Cardiac muscle cell (in vitro differentiated cells and primary cell): ENCODE data around the gene KIF5C. TPM values are rescaled to one million over a fixed set of nuclear protein-coding genes. Genes with fewer than 3 reads are reported as not detected.

ENCODE experiments used
- DNase-seq, 2 donors: peaks; one replicate each; pipeline versions ENCODE4 v3.0.0 to v3.0.0-alpha.2; 2010 to 2017; ENCODE audit warnings: low read depth in 1 of 2, low spot score in 1 of 2
- H3K27ac ChIP-seq: fragments of 200-600 bp; sonication (generic); 2 replicates; pipeline ENCODE4 v1.5.1; 2016
- H3K27me3 ChIP-seq: fragments of 200-600 bp; sonication (generic); 2 replicates; pipeline ENCODE4 v1.6.0; 2016; ENCODE audit warnings: control low read depth
- H3K36me3 ChIP-seq: fragments of 200-600 bp; sonication (generic); 2 replicates; pipeline ENCODE4 v1.5.1; 2016; ENCODE audit warnings: control low read depth
- H3K4me1 ChIP-seq: fragments of 200-600 bp; sonication (generic); 2 replicates; pipeline ENCODE4 v1.8.1; 2017; ENCODE audit warnings: low read depth, mild to moderate bottlenecking, mixed run types
- H3K4me3 ChIP-seq: fragments of 200-600 bp; sonication (generic); 2 replicates; pipeline ENCODE4 v1.5.1; 2016; ENCODE audit warnings: mild to moderate bottlenecking
- H3K9me3 ChIP-seq: fragments of 200-600 bp; sonication (generic); 2 replicates; pipeline ENCODE4 v1.5.1; 2017; ENCODE audit warnings: low read depth, mild to moderate bottlenecking, control low read depth
- CTCF ChIP-seq: IDR thresholded peaks from 2 replicates; pipeline ENCODE4 v1.5.1; 2012; ENCODE audit warnings: low read depth, mild to moderate bottlenecking, low read length
- polyA plus RNA-seq: library from polyadenylated mRNA; unstranded; fragments of >200 nt; fragmentation: Nextera tagmentation; extraction: Ambion mirVana; gene quantifications from 2 replicates; pipeline ENCODE4 v1.2.1, GENCODE V29; 2016
- total RNA-seq: library from RNA; depleted of rRNA; stranded (reverse); fragments of >200 nt; gene quantifications from 2 replicates; pipeline ENCODE4 v1.2.3, GENCODE V29; 2016

Gene KIF5C
- total and polyA plus RNA-seq, 2 experiments from 2014 or later = 0.82 to 3.0 TPM

GRCh38 chr2:149036507-149037293 lies 161.7 kb downstream of the KIF5C start:
- H3K4me1 ChIP-seq = no peaks in the 10 kb centered on the region

GRCh38 chr2:149037851-149038250 lies 162.8 kb downstream of the KIF5C start:
- Histone ChIP-seq H3K9me3 (no peaks in the 10 kb centered on the region), H3K4me3 (no peak overlapping the region), H3K36me3 (no peaks in the 10 kb centered on the region), H3K27me3 (peaks cover 10% of the 10 kb centered on the region), H3K27ac (no peak overlapping the region), H3K4me1 (no peaks in the 10 kb centered on the region)
- TF ChIP-seq CTCF = no peak
- peak in 1 of 2 donors; percentile 44 for DNase-seq

More at GRCh38 chr2:149036507-149037293, 161.7 kb downstream of the KIF5C start:
- H3K27me3 ChIP-seq = peaks cover 10% of the 10 kb centered on the region
- no peaks in the 10 kb centered on the region for H3K36me3 ChIP-seq
- no peak for TF ChIP-seq CTCF
- no peak for DNase-seq
- H3K9me3 ChIP-seq = no peaks in the 10 kb centered on the region
- no peak overlapping the region for H3K27ac ChIP-seq
- H3K4me3 ChIP-seq = no peak overlapping the region

GRCh38 chr2:149038442-149039212 lies 163.6 kb downstream of the KIF5C start, which contains the start of gene LYPD6B:
TSS of gene LYPD6B (plus strand) at chr2:149038699. CDS start at chr2:149130949, 92,250 bp downstream.
- peak; percentile 4 to 66 for DNase-seq
- H3K27me3 ChIP-seq = peaks cover 10% of the 10 kb centered on the region
- no peak for TF ChIP-seq CTCF
- peak within 1 kb of the TSS; percentile 47 for H3K4me3 ChIP-seq
- H3K27ac ChIP-seq = no peak within 1 kb of the TSS
- H3K9me3 ChIP-seq = no peaks in the 10 kb centered on the region
- H3K36me3 ChIP-seq = no peaks in the 10 kb centered on the region
- no peaks in the 10 kb centered on the region for H3K4me1 ChIP-seq

GRCh38 chr2:149039213-149039724 lies 164.2 kb downstream of the KIF5C start:
- no peak for TF ChIP-seq CTCF
- Histone ChIP-seq H3K27ac (no peak overlapping the region), H3K9me3 (no peaks in the 10 kb centered on the region), H3K36me3 (no peaks in the 10 kb centered on the region), H3K4me3 (peak overlapping the region; percentile 47), H3K27me3 (peaks cover 10% of the 10 kb centered on the region), H3K4me1 (no peaks in the 10 kb centered on the region)
- no peak for DNase-seq

- no peak overlapping the region for H3K4me3 ChIP-seq
- peak in 1 of 2 donors; percentile 11 for DNase-seq
- H3K4me1 ChIP-seq = no peaks in the 10 kb centered on the region
- H3K36me3 ChIP-seq = no peaks in the 10 kb centered on the region
- H3K27ac ChIP-seq = no peak overlapping the region
- peaks cover 10% of the 10 kb centered on the region for H3K27me3 ChIP-seq
- no peaks in the 10 kb centered on the region for H3K9me3 ChIP-seq
- TF ChIP-seq CTCF = peak; percentile 45
Observed at GRCh38 chr2:149040451-149040850, 165.4 kb downstream of the KIF5C start.
